DND-41 (cell line): Measurements from ENCODE around the gene KLF5.
"Not testable (repeated sequence)": the region's sequence is repeated elsewhere in the genome, so short reads cannot be mapped to it uniquely, and the experiment has no call there.

Experiments
- ATAC-seq: fragments of 200-7000 bp; cut with Tn5 transposase; 3 replicates; pipeline ENCODE4 v1.9.1; 2021; ENCODE audit warnings: low read depth; ENCODE audit not compliant: insufficient read depth
- DNase-seq: peaks from one replicate; pipeline ENCODE4 v3.0.0-alpha.2; 2020
- H2AFZ ChIP-seq: 2 replicates; pipeline ENCODE4 v1.6.0; 2012; ENCODE audit warnings: low read depth, low read length
- H3K27ac ChIP-seq: 2 replicates; pipeline ENCODE4 v1.5.1; 2012; ENCODE audit warnings: low read length, inconsistent platforms
- H3K27me3 ChIP-seq: fragments of 200-600 bp; sonication (generic); 2 replicates; pipeline ENCODE4 v1.6.0; 2012; ENCODE audit warnings: low read length, mild to moderate bottlenecking, inconsistent platforms; ENCODE audit not compliant: insufficient read depth, poor library complexity
- H3K36me3 ChIP-seq: 2 replicates; pipeline ENCODE4 v1.5.1; 2012; ENCODE audit warnings: low read length, inconsistent platforms; ENCODE audit not compliant: insufficient read depth
- H3K4me1 ChIP-seq: 2 replicates; pipeline ENCODE4 v1.5.1; 2012; ENCODE audit warnings: mild to moderate bottlenecking, low read length; ENCODE audit not compliant: insufficient read depth
- H3K4me2 ChIP-seq: 2 replicates; pipeline ENCODE4 v1.6.0; 2012; ENCODE audit warnings: mild to moderate bottlenecking, moderate library complexity, low read length, inconsistent platforms; ENCODE audit not compliant: insufficient read depth
- H3K4me3 ChIP-seq, 2 experiments: fragments of 200-600 bp in 1 of 2; shearing (Covaris generic) in 1 of 2; 2 replicates each; pipeline ENCODE4 v1.5.1; 2012 to 2016; ENCODE audit warnings: inconsistent platforms in 2 of 2, low read length in 2 of 2, mild to moderate bottlenecking in 2 of 2, low read depth in 1 of 2, moderate library complexity in 1 of 2
- H3K79me2 ChIP-seq: 2 replicates; pipeline ENCODE4 v1.6.0; 2012; ENCODE audit warnings: low read length, inconsistent platforms; ENCODE audit not compliant: insufficient read depth
- H3K9ac ChIP-seq: 2 replicates; pipeline ENCODE4 v1.6.0; 2012; ENCODE audit warnings: low read depth, mild to moderate bottlenecking, inconsistent platforms, low read length, moderate library complexity
- H3K9me3 ChIP-seq: 2 replicates; pipeline ENCODE4 v1.5.1; 2012; ENCODE audit warnings: low read length, moderate library complexity, mild to moderate bottlenecking, inconsistent platforms; ENCODE audit not compliant: insufficient read depth, severe bottlenecking
- H4K20me1 ChIP-seq: 2 replicates; pipeline ENCODE4 v1.6.0; 2012; ENCODE audit warnings: low read length; ENCODE audit not compliant: insufficient read depth
- CTCF ChIP-seq: IDR thresholded peaks from 2 replicates; pipeline ENCODE4 v1.5.1; 2012; ENCODE audit warnings: borderline replicate concordance, low read length, moderate library complexity, mild to moderate bottlenecking; ENCODE audit not compliant: poor library complexity, severe bottlenecking; ENCODE audit errors: extremely low read depth
- EZH2 ChIP-seq: IDR thresholded peaks from 3 replicates; pipeline ENCODE4 v1.6.1; 2012; ENCODE audit warnings: borderline replicate concordance, low read depth, mild to moderate bottlenecking, moderate library complexity, low read length, inconsistent platforms; ENCODE audit not compliant: severe bottlenecking

The KLF5 gene

GRCh38 chr13:73040968-73041596, 17.7 kb upstream of the KLF5 start:
- no peaks in the 10 kb centered on the region for H3K79me2 ChIP-seq
- H3K4me3 ChIP-seq, result no peak overlapping the region
- H3K4me1 ChIP-seq, result no peaks in the 10 kb centered on the region
- no peaks in the 10 kb centered on the region for H3K9me3 ChIP-seq
- no peak overlapping the region for H2AFZ ChIP-seq
- no peaks in the 10 kb centered on the region for H3K27me3 ChIP-seq
- H3K27ac ChIP-seq, result no peak overlapping the region
- H4K20me1 ChIP-seq, result no peaks in the 10 kb centered on the region
- TF ChIP-seq EZH2 (no peak), CTCF (no peak)
- H3K9ac ChIP-seq, result no peak overlapping the region
- H3K36me3 ChIP-seq, result no peaks in the 10 kb centered on the region
- DNase-seq (no peak), ATAC-seq (no peak)
- no peak overlapping the region for H3K4me2 ChIP-seq

DNA sequence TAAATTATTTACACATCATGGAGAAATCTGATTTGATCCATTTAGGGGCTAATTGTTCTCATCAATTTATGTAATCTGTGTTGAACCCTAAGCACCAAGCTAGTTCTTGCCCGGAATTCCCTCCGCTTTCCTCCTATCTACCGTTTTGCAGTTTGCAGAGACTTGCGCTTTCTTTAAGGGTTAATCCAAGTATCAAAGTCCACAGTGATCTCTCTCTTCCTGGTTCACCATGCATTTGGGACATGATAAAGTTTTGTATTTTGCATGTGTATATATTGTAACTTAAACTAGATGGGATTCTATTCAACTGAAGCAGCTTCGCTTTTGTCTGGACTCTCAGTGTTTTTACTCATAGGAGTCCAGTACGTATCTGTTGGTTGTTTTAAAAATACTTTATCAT, 13.8 kb upstream of the KLF5 start:
- TF ChIP-seq CTCF, result no peak
- no peak for TF ChIP-seq EZH2

GRCh38 chr13:73048615-73049014, 10.2 kb upstream of the KLF5 start:
- H4K20me1 ChIP-seq, H3K4me1 ChIP-seq, DNase-seq, H3K79me2 ChIP-seq, H3K9me3 ChIP-seq, H3K9ac ChIP-seq, ATAC-seq, H3K27me3 ChIP-seq, H3K36me3 ChIP-seq, H2AFZ ChIP-seq, H3K27ac ChIP-seq, H3K4me2 ChIP-seq, H3K4me3 ChIP-seq: not testable (repeated sequence)

More for the DNA sequence above, 13.8 kb upstream of the KLF5 start:
- Histone ChIP-seq H3K9ac (no peak overlapping the region), H3K27me3 (no peaks in the 10 kb centered on the region), H3K4me1 (no peaks in the 10 kb centered on the region), H2AFZ (no peak overlapping the region), H3K36me3 (no peaks in the 10 kb centered on the region), H3K4me2 (no peak overlapping the region), H3K79me2 (no peaks in the 10 kb centered on the region), H3K4me3 (no peak overlapping the region), H4K20me1 (no peaks in the 10 kb centered on the region), H3K9me3 (no peaks in the 10 kb centered on the region), H3K27ac (no peak overlapping the region)
- no peak for ATAC-seq
- DNase-seq, result no peak

DNA sequence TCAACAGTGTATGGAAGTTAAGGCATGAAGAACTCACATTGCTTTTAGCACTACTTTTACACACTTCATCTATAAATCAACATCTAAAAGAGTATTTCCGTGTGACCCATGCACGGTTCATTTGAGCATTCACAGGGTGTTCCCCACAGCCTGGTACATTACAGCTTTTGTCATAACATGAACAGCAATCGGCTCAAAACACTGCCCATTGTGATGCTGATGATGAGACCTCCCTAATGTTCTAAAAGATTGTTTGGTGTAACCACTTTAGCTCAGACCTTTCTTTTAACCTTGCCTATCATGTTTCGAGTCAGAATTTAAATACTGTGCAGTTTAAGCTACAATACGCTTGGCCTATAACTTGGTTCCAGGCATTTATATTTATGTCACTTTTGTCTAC, 4.1 kb upstream of the KLF5 start:
- no peak overlapping the region for H3K27ac ChIP-seq
- no peak for ATAC-seq
- no peaks in the 10 kb centered on the region for H3K9me3 ChIP-seq
- H3K79me2 ChIP-seq, result no peaks in the 10 kb centered on the region
- no peak overlapping the region for H2AFZ ChIP-seq
- H4K20me1 ChIP-seq, result no peaks in the 10 kb centered on the region
- TF ChIP-seq CTCF (no peak), EZH2 (no peak)
- no peaks in the 10 kb centered on the region for H3K36me3 ChIP-seq
- no peak overlapping the region for H3K4me2 ChIP-seq
- peaks cover 19% of the 10 kb centered on the region for H3K4me1 ChIP-seq
- peaks cover 5% of the 10 kb centered on the region for H3K27me3 ChIP-seq
- no peak overlapping the region for H3K9ac ChIP-seq
- DNase-seq, result no peak
- no peak overlapping the region for H3K4me3 ChIP-seq
